IMR-90 (cell line): ENCODE data around the gene CORO1C. TPM values are rescaled to one million over a fixed set of nuclear protein-coding genes. Genes with fewer than 3 reads are reported as not detected.

Experiments
- ATAC-seq: fragments of 200-7000 bp; cut with Tn5 transposase; 2 replicates; pipeline ENCODE4 v1.9.1; 2020; ENCODE audit warnings: low read depth, mild to moderate bottlenecking, moderate library complexity
- BruUV-seq: library from RNA; stranded (reverse); fragments of 400-500 nt; replicated peaks from 2 replicates; lab custom pipeline; 2021; lab: Mats Ljungman, UMichigan
- CTCF ChIA-PET: fragments of 300-600 bp; formaldehyde crosslinking; extraction: SDS; loops from one replicate; lab custom pipeline; 2021; ENCODE audit warnings: antibody characterized with exemption; lab: Yijun Ruan, JAX
- POLR2A ChIA-PET: fragments of 300-600 bp; sonication (Branson Sonifier 250); formaldehyde crosslinking; loops from one replicate; lab custom pipeline; 2022; ENCODE audit warnings: antibody characterized with exemption; ENCODE audit not compliant: unreplicated experiment; lab: Charles Lee
- DNase-seq: peaks from one replicate; pipeline ENCODE4 v3.0.0; 2013
- H2AFZ ChIP-seq: replicated peaks from 2 replicates; pipeline ENCODE3; 2013; ENCODE audit warnings: low read length, mild to moderate bottlenecking; ENCODE audit not compliant: poor library complexity
- H2AK5ac ChIP-seq: 2 replicates; pipeline ENCODE4 v1.6.1; 2013; ENCODE audit warnings: low read depth, low read length, inconsistent platforms
- H2AK9ac ChIP-seq: replicated peaks from 2 replicates; pipeline ENCODE3; 2013; ENCODE audit warnings: mild to moderate bottlenecking, low read depth, low read length, moderate library complexity; ENCODE audit not compliant: poor library complexity
- H2BK120ac ChIP-seq: 2 replicates; pipeline ENCODE4 v1.6.1; 2013; ENCODE audit warnings: low read depth, low read length, inconsistent platforms
- H2BK15ac ChIP-seq: 3 replicates; pipeline ENCODE4 v1.6.1; 2013; ENCODE audit warnings: low read depth, low read length, inconsistent platforms
- H2BK20ac ChIP-seq: 2 replicates; pipeline ENCODE4 v1.6.1; 2013; ENCODE audit warnings: low read depth, mild to moderate bottlenecking, inconsistent platforms, low read length, moderate library complexity
- H2BK5ac ChIP-seq: 2 replicates; pipeline ENCODE4 v1.6.1; 2013; ENCODE audit warnings: mild to moderate bottlenecking, low read depth, low read length, inconsistent platforms; ENCODE audit not compliant: poor library complexity, severe bottlenecking
- H3K14ac ChIP-seq: replicated peaks from 2 replicates; pipeline ENCODE4 v1.6.1; 2013; ENCODE audit warnings: low read depth, low read length, inconsistent platforms
- H3K18ac ChIP-seq: 2 replicates; pipeline ENCODE4 v1.6.1; 2013; ENCODE audit warnings: low read depth, low read length, control low read depth
- H3K23ac ChIP-seq: 2 replicates; pipeline ENCODE4 v1.6.1; 2013; ENCODE audit warnings: low read depth, low read length, inconsistent platforms
- H3K27ac ChIP-seq: 2 replicates; pipeline ENCODE4 v1.5.1; 2013; ENCODE audit warnings: mild to moderate bottlenecking, control low read depth, low read length; ENCODE audit not compliant: insufficient read depth
- H3K27me3 ChIP-seq: 2 replicates; pipeline ENCODE4 v1.6.1; 2013; ENCODE audit warnings: low read length; ENCODE audit not compliant: control insufficient read depth, insufficient read depth
- H3K36me3 ChIP-seq: 2 replicates; pipeline ENCODE4 v1.6.1; 2013; ENCODE audit warnings: low read length, mixed read lengths; ENCODE audit not compliant: control insufficient read depth, insufficient read depth
- H3K4ac ChIP-seq: 2 replicates; pipeline ENCODE4 v1.6.1; 2013; ENCODE audit warnings: low read depth, low read length, inconsistent platforms
- H3K4me1 ChIP-seq: 2 replicates; pipeline ENCODE4 v1.6.1; 2013; ENCODE audit warnings: low read length, mixed read lengths; ENCODE audit not compliant: control insufficient read depth, insufficient read depth
- H3K4me2 ChIP-seq: 2 replicates; pipeline ENCODE4 v1.6.1; 2013; ENCODE audit warnings: low read depth, mild to moderate bottlenecking, control low read depth, low read length, moderate library complexity
- H3K4me3 ChIP-seq: 2 replicates; pipeline ENCODE4 v1.5.1; 2013; ENCODE audit warnings: low read depth, mild to moderate bottlenecking, control low read depth, low read length, moderate library complexity; ENCODE audit not compliant: insufficient read depth
- H3K56ac ChIP-seq: 2 replicates; pipeline ENCODE4 v1.6.1; 2013; ENCODE audit warnings: low read length, inconsistent platforms; ENCODE audit not compliant: insufficient read depth; ENCODE audit errors: extremely low read depth
- H3K79me1 ChIP-seq, 2 experiments: 2 replicates each; pipeline ENCODE4 v1.6.1; 2013; ENCODE audit warnings: low read length in 2 of 2, inconsistent platforms in 1 of 2, low read depth in 1 of 2
- H3K9ac ChIP-seq: 2 replicates; pipeline ENCODE4 v1.6.1; 2013; ENCODE audit warnings: low read depth, low read length, control low read depth
- H3K9me1 ChIP-seq: 2 replicates; pipeline ENCODE4 v1.6.1; 2013; ENCODE audit warnings: low read length, inconsistent platforms; ENCODE audit not compliant: insufficient read depth
- H3K9me3 ChIP-seq: 2 replicates; pipeline ENCODE4 v1.6.1; 2013; ENCODE audit warnings: low read length; ENCODE audit not compliant: control insufficient read depth, insufficient read depth
- H4K20me1 ChIP-seq: 2 replicates; pipeline ENCODE4 v1.6.1; 2013; ENCODE audit warnings: low read length, inconsistent platforms; ENCODE audit not compliant: insufficient read depth
- H4K5ac ChIP-seq: 2 replicates; pipeline ENCODE4 v1.6.1; 2013; ENCODE audit warnings: mild to moderate bottlenecking, low read depth, low read length, control low read depth
- H4K8ac ChIP-seq, 2 experiments: 2 replicates each; pipeline ENCODE4 v1.6.1; 2013; ENCODE audit warnings: low read depth in 2 of 2, low read length in 2 of 2, control low read depth in 1 of 2, inconsistent platforms in 1 of 2
- H4K91ac ChIP-seq: 2 replicates; pipeline ENCODE4 v1.6.1; 2013; ENCODE audit warnings: low read depth, low read length, inconsistent platforms; ENCODE audit not compliant: insufficient read depth
- CEBPB ChIP-seq: IDR thresholded peaks from 2 replicates; pipeline ENCODE4 v1.6.1; 2012; ENCODE audit warnings: low read depth, low read length, improper control_type of control experiment
- MAZ ChIP-seq: IDR thresholded peaks from 2 replicates; pipeline ENCODE4 v1.6.1; 2012; ENCODE audit warnings: low read depth, mild to moderate bottlenecking, low read length, improper control_type of control experiment, moderate library complexity, borderline replicate concordance
- MXI1 ChIP-seq: IDR thresholded peaks from 2 replicates; pipeline ENCODE4 v1.6.1; 2012; ENCODE audit warnings: low read depth, mild to moderate bottlenecking, low read length, moderate library complexity, borderline replicate concordance
- NFE2L2 ChIP-seq: fragments of 150-350 bp; IDR thresholded peaks from 2 replicates; pipeline ENCODE4 v1.6.1; 2016; ENCODE audit warnings: low read depth, mild to moderate bottlenecking, low read length
- RCOR1 ChIP-seq: IDR thresholded peaks from 2 replicates; pipeline ENCODE4 v1.6.1; 2012; ENCODE audit warnings: mild to moderate bottlenecking, low read length, improper control_type of control experiment; ENCODE audit not compliant: insufficient replicate concordance
- RFX5 ChIP-seq: IDR thresholded peaks from 2 replicates; pipeline ENCODE4 v1.8.0; 2012; ENCODE audit warnings: low read depth, mild to moderate bottlenecking, low read length, moderate library complexity
- WGBS, 2 experiments: methylation state at CpG; one replicate each; pipeline versions ENCODE4 v1.1.5 to v1.1.7; 2013; ENCODE audit warnings: missing lambda C conversion rate in 2 of 2; ENCODE audit not compliant: insufficient read length in 1 of 2; ENCODE audit errors: extremely low coverage in 2 of 2; 5-methylcytosine and 5-hydroxymethylcytosine counted together
- dilution Hi-C: fragments of 300-500 bp; cut with HindIII; formaldehyde crosslinking; loops from one replicate; pipeline ENCODE4 v1.14.3; 2018; ENCODE audit warnings: low sequenced_read_pairs; ENCODE audit not compliant: unreplicated experiment
- in situ Hi-C: fragments of 300-500 bp; cut with MboI; formaldehyde crosslinking; loops from 3 replicates; pipeline ENCODE4 v1.14.3; 2019; ENCODE audit warnings: low sequenced_read_pairs, inconsistent platforms, mixed read lengths
- intact Hi-C: fragments of 100-400 bp; cut with micrococcal nuclease; formaldehyde crosslinking; loops from 2 replicates; pipeline ENCODE4 v1.10.0; 2022
- polyA plus RNA-seq, 3 experiments: library from polyadenylated mRNA; depleted of rRNA; stranded (reverse); fragments of >200 nt; gene quantifications; 2 replicates each; pipeline ENCODE4 v1.2.3, GENCODE V29; 2012; ENCODE audit warnings: low replicate concordance in 1 of 3
- total RNA-seq: library from RNA; depleted of rRNA; stranded (reverse); fragments of >200 nt; gene quantifications from 2 replicates; pipeline ENCODE4 v1.2.3, GENCODE V29; 2012

The CORO1C gene
- total and polyA plus RNA-seq, 2 of the 4 experiments (the other 2 are of a cell fraction), result 675 to 1,100 TPM

DNA sequence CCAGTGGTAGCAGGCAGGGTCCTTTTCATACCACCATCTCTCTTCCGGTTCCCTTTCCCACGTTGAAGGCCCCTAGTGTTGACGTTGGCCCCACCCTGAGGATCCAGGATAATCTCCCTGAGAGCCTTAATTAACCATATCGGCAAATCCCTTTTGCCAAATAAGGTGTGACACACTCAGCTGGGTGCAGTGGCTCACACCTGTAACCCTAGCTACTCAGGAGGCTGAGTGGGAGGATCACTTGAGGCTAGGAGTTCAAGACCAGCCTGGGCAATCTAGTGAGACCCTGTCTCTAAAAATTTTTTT, 130.7 kb downstream of the CORO1C start:
- no peak for DNase-seq
- H2AFZ ChIP-seq, result no peak overlapping the region
- no peaks in the 10 kb centered on the region for H3K36me3 ChIP-seq
- no peaks in the 10 kb centered on the region for H4K20me1 ChIP-seq
- no peak overlapping the region for H2BK5ac ChIP-seq
- dilution Hi-C loops, result no loop called here
- no peaks in the 10 kb centered on the region for H3K79me1 ChIP-seq
- no peaks in the 10 kb centered on the region for H3K27me3 ChIP-seq
- 100% methylated on average over 1 of the region's 4 CpGs; no CpG with 5 or more reads in 1 of the 2 experiments for WGBS, 2 experiments
- intact Hi-C loops, result no loop called here
- no peak overlapping the region for H3K4me3 ChIP-seq
- no peak overlapping the region for H3K14ac ChIP-seq
- H3K18ac ChIP-seq, result no peak overlapping the region
- H3K9me1 ChIP-seq, result no peaks in the 10 kb centered on the region
- H2AK5ac ChIP-seq, result no peak overlapping the region
- H3K4me1 ChIP-seq, result peaks cover 5% of the 10 kb centered on the region; the same call in 1 of the 2 replicates
- no peak overlapping the region for H4K91ac ChIP-seq
- no peak for ATAC-seq
- no peak overlapping the region for H2AK9ac ChIP-seq
- H3K9me3 ChIP-seq, result no peaks in the 10 kb centered on the region
- no peak overlapping the region for H2BK120ac ChIP-seq
- no peak overlapping the region for H3K4me2 ChIP-seq
- no peak overlapping the region for H2BK20ac ChIP-seq
- H4K8ac ChIP-seq, result no peak overlapping the region
- H3K56ac ChIP-seq, result no peak overlapping the region
- H3K23ac ChIP-seq, result no peak overlapping the region
- no peak overlapping the region for H3K4ac ChIP-seq
- no peak overlapping the region for H3K27ac ChIP-seq
- H4K5ac ChIP-seq, result no peak overlapping the region
- H2BK15ac ChIP-seq, result no peak overlapping the region
- TF ChIP-seq MXI1, result no peak
- TF ChIP-seq RCOR1, result no peak
- no peak for TF ChIP-seq MAZ
- TF ChIP-seq CEBPB, result no peak
- no peak for TF ChIP-seq RFX5
- TF ChIP-seq NFE2L2, result no peak
- CTCF ChIA-PET, result no interaction called here
- in situ Hi-C loops, result no loop called here
- no TSS peak for BruUV-seq
- POLR2A ChIA-PET, result no interaction called here
- no peak overlapping the region for H3K9ac ChIP-seq
